ENCODE results near the gene ZNF649.
"Not testable (repeated sequence)": the region's sequence is repeated elsewhere in the genome, so short reads cannot be mapped to it uniquely, and the experiment has no call there.

Gene ZNF649

GRCh38 chr19:51904331-51905165, at the start of gene ZNF649:
ZNF649 (minus strand) TSS chr19:51905017; CDS start chr19:51900107, 4,910 bp downstream.
- peaks cover 24% of the 10 kb centered on the region for H3K4me1 Mint-ChIP-seq (ENCODE audit: low read depth)
- H3K9me3 Mint-ChIP-seq (ENCODE audit: low read depth) = peaks cover 25% of the 10 kb centered on the region

GRCh38 chr19:51948975-51949374, 44.2 kb upstream of the ZNF649 start:
- Mint-ChIP-seq H3K4me3 (no peak overlapping the region), H3K36me3 (peaks cover 49% of the 10 kb centered on the region), H3K27me3 (no peaks in the 10 kb centered on the region), H3K4me1 (ENCODE audit: low read depth) (no peaks in the 10 kb centered on the region), H3K9me3 (ENCODE audit: low read depth) (peaks cover 45% of the 10 kb centered on the region), H3K27ac (no peak overlapping the region)

More at GRCh38 chr19:51904331-51905165, at the start of gene ZNF649:
- Mint-ChIP-seq H3K27me3 (peaks cover 19% of the 10 kb centered on the region), H3K36me3 (peaks cover 60% of the 10 kb centered on the region), H3K4me3 (peak within 1 kb of the TSS; percentile 100), H3K27ac (peak within 1 kb of the TSS; percentile 99)

- no peaks in the 10 kb centered on the region for H3K4me1 Mint-ChIP-seq (ENCODE audit: low read depth)
- H3K9me3 Mint-ChIP-seq (ENCODE audit: low read depth) = peaks cover 49% of the 10 kb centered on the region
- H3K36me3 Mint-ChIP-seq = peaks cover 64% of the 10 kb centered on the region
- H3K27ac Mint-ChIP-seq = no peak overlapping the region
- no peak overlapping the region for H3K4me3 Mint-ChIP-seq
- no peaks in the 10 kb centered on the region for H3K27me3 Mint-ChIP-seq
These were observed 41.8 kb upstream of the ZNF649 start for GRCh38 chr19:51946602-51947001.

- H3K9me3 Mint-ChIP-seq (ENCODE audit: low read depth) = peaks cover 47% of the 10 kb centered on the region
- peaks cover 73% of the 10 kb centered on the region for H3K36me3 Mint-ChIP-seq
- no peaks in the 10 kb centered on the region for H3K27me3 Mint-ChIP-seq
- no peak overlapping the region for H3K4me3 Mint-ChIP-seq
- H3K27ac Mint-ChIP-seq = no peak overlapping the region
- no peaks in the 10 kb centered on the region for H3K4me1 Mint-ChIP-seq (ENCODE audit: low read depth)
These were observed 40.2 kb upstream of the ZNF649 start for GRCh38 chr19:51944798-51945552.

GRCh38 chr19:51938936-51939335, 34.1 kb upstream of the ZNF649 start:
- H3K9me3 Mint-ChIP-seq (ENCODE audit: low read depth) = peaks cover 37% of the 10 kb centered on the region
- no peaks in the 10 kb centered on the region for H3K27me3 Mint-ChIP-seq
- H3K4me3 Mint-ChIP-seq = no peak overlapping the region
- no peaks in the 10 kb centered on the region for H3K4me1 Mint-ChIP-seq (ENCODE audit: low read depth)
- peaks cover 76% of the 10 kb centered on the region for H3K36me3 Mint-ChIP-seq
- H3K27ac Mint-ChIP-seq = no peak overlapping the region

GRCh38 chr19:51931921-51932320, 27.1 kb upstream of the ZNF649 start:
- Mint-ChIP-seq H3K27me3 (no peaks in the 10 kb centered on the region), H3K9me3 (ENCODE audit: low read depth) (peaks cover 25% of the 10 kb centered on the region), H3K4me1 (ENCODE audit: low read depth) (peaks cover 21% of the 10 kb centered on the region), H3K4me3 (no peak overlapping the region), H3K27ac (no peak overlapping the region), H3K36me3 (peaks cover 59% of the 10 kb centered on the region)

- Mint-ChIP-seq H3K27ac (peak overlapping the region; percentile 96), H3K4me1 (ENCODE audit: low read depth) (peaks cover 26% of the 10 kb centered on the region), H3K9me3 (ENCODE audit: low read depth) (peaks cover 31% of the 10 kb centered on the region), H3K4me3 (peak overlapping the region; percentile 99), H3K36me3 (peaks cover 44% of the 10 kb centered on the region), H3K27me3 (no peaks in the 10 kb centered on the region)
These were observed 23.0 kb upstream of the ZNF649 start for GRCh38 chr19:51927859-51928258.

GRCh38 chr19:51926784-51927741, 22.2 kb upstream of the ZNF649 start, which contains the start of gene ZNF613:
ZNF613 (plus strand) TSS chr19:51927472; CDS start chr19:51936221, 8,749 bp downstream.
- Mint-ChIP-seq H3K9me3 (ENCODE audit: low read depth) (peaks cover 31% of the 10 kb centered on the region), H3K4me1 (ENCODE audit: low read depth) (peaks cover 26% of the 10 kb centered on the region), H3K27ac (peak within 1 kb of the TSS; percentile 96), H3K4me3 (peak within 1 kb of the TSS; percentile 99), H3K36me3 (peaks cover 46% of the 10 kb centered on the region), H3K27me3 (no peaks in the 10 kb centered on the region)

- Mint-ChIP-seq H3K9me3 (ENCODE audit: low read depth) (peaks cover 26% of the 10 kb centered on the region), H3K4me1 (ENCODE audit: low read depth) (peaks cover 26% of the 10 kb centered on the region), H3K4me3 (peak overlapping the region; percentile 99), H3K27ac (peak overlapping the region; percentile 96), H3K36me3 (peaks cover 46% of the 10 kb centered on the region), H3K27me3 (no peaks in the 10 kb centered on the region)
These were observed 21.6 kb upstream of the ZNF649 start for GRCh38 chr19:51926426-51926783.

- H3K36me3 Mint-ChIP-seq = peaks cover 34% of the 10 kb centered on the region
- H3K4me3 Mint-ChIP-seq = no peak overlapping the region
- H3K4me1 Mint-ChIP-seq (ENCODE audit: low read depth) = peaks cover 5% of the 10 kb centered on the region
- no peaks in the 10 kb centered on the region for H3K27me3 Mint-ChIP-seq
- H3K9me3 Mint-ChIP-seq (ENCODE audit: low read depth) = peaks cover 23% of the 10 kb centered on the region
- no peak overlapping the region for H3K27ac Mint-ChIP-seq
These were observed 17.1 kb upstream of the ZNF649 start for GRCh38 chr19:51921949-51922348.

- H3K27ac Mint-ChIP-seq = no peak overlapping the region
- H3K4me3 Mint-ChIP-seq = no peak overlapping the region
- no peaks in the 10 kb centered on the region for H3K27me3 Mint-ChIP-seq
- peaks cover 36% of the 10 kb centered on the region for H3K36me3 Mint-ChIP-seq
- H3K4me1 Mint-ChIP-seq (ENCODE audit: low read depth) = no peaks in the 10 kb centered on the region
- H3K9me3 Mint-ChIP-seq (ENCODE audit: low read depth) = peaks cover 27% of the 10 kb centered on the region
These were observed 14.8 kb upstream of the ZNF649 start for GRCh38 chr19:51919606-51920005.

- H3K9me3 Mint-ChIP-seq (ENCODE audit: low read depth) = peaks cover 45% of the 10 kb centered on the region
- H3K4me3 Mint-ChIP-seq = no peak overlapping the region
- H3K36me3 Mint-ChIP-seq = peaks cover 42% of the 10 kb centered on the region
- H3K27ac Mint-ChIP-seq = no peak overlapping the region
- no peaks in the 10 kb centered on the region for H3K4me1 Mint-ChIP-seq (ENCODE audit: low read depth)
- H3K27me3 Mint-ChIP-seq = no peaks in the 10 kb centered on the region
These were observed 11.3 kb upstream of the ZNF649 start for GRCh38 chr19:51916167-51916566.

GRCh38 chr19:51915324-51915867, 10.6 kb upstream of the ZNF649 start:
- Mint-ChIP-seq H3K4me3 (no peak overlapping the region), H3K9me3 (ENCODE audit: low read depth) (peaks cover 42% of the 10 kb centered on the region), H3K4me1 (ENCODE audit: low read depth) (no peaks in the 10 kb centered on the region), H3K36me3 (peaks cover 42% of the 10 kb centered on the region), H3K27ac (no peak overlapping the region), H3K27me3 (no peaks in the 10 kb centered on the region)

GRCh38 chr19:51907981-51908380, 3.2 kb upstream of the ZNF649 start:
- H3K9me3 Mint-ChIP-seq (ENCODE audit: low read depth) = peaks cover 39% of the 10 kb centered on the region
- peaks cover 51% of the 10 kb centered on the region for H3K36me3 Mint-ChIP-seq
- not testable (repeated sequence) for H3K27ac Mint-ChIP-seq, H3K4me3 Mint-ChIP-seq
- H3K27me3 Mint-ChIP-seq = peaks cover 23% of the 10 kb centered on the region
- H3K4me1 Mint-ChIP-seq (ENCODE audit: low read depth) = peaks cover 18% of the 10 kb centered on the region
